ENCODE data around the gene VSTM4. TPM values are rescaled to one million over a fixed set of nuclear protein-coding genes. Genes with fewer than 3 reads are reported as not detected.
A peak's percentile ranks its signal among the peaks of the same experiment; 100 is the strongest.

The VSTM4 gene, protein sequence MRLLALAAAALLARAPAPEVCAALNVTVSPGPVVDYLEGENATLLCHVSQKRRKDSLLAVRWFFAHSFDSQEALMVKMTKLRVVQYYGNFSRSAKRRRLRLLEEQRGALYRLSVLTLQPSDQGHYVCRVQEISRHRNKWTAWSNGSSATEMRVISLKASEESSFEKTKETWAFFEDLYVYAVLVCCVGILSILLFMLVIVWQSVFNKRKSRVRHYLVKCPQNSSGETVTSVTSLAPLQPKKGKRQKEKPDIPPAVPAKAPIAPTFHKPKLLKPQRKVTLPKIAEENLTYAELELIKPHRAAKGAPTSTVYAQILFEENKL
- 41.7 TPM for total RNA-seq
- long read RNA-seq, full-length matches to known transcripts: 32 of 93 reads
- long read RNA-seq, partial matches to known transcripts: 14 of 93 reads
- long read RNA-seq, other reads (novel, unspliced or antisense): 47 of 93 reads

DNA sequence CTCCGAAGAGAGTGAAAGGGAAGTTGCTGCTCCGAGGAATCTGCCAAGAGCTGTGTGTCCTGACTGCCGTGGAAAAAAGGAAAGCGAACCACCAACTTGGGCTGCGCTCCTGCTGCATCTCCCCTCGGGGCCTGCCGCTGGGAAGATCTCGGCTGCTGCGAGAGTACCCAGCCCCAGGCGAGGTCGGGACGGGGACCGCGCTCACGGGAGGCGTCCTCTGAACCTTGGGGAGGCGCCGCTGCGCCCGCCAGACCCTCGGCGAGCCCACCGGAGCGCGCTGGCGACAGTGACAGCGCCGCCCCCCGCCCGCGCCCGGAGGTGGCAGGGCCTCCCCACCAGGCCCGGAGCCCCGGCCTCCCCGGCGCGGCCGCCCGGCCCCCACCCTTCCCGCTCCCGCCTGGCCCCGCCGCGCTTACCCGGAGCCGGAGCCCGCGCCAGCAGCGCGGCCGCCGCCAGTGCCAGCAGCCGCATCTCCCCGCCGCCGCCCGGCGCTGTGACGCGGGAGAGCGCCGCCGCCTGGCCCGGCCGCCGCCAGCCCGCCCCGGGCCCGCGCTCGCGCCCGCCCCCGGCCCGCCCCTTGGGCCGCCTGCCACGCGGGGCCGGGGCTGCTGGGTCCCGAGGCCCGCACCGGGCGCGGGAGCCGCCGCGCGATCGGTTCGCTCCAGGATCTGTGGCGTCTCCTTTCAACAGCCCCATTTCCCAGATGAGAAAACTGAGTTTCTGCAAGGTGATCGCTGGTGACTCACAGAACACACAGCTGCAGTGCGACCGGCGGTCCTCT, at the start of gene VSTM4:
Gene VSTM4 (minus strand): TSS at position 508 of the 781 bp plus-strand sequence. CDS start 37 bp downstream, at position 471.
- DNase-seq (ENCODE audit: low spot score): peak; percentile 90

DNA sequence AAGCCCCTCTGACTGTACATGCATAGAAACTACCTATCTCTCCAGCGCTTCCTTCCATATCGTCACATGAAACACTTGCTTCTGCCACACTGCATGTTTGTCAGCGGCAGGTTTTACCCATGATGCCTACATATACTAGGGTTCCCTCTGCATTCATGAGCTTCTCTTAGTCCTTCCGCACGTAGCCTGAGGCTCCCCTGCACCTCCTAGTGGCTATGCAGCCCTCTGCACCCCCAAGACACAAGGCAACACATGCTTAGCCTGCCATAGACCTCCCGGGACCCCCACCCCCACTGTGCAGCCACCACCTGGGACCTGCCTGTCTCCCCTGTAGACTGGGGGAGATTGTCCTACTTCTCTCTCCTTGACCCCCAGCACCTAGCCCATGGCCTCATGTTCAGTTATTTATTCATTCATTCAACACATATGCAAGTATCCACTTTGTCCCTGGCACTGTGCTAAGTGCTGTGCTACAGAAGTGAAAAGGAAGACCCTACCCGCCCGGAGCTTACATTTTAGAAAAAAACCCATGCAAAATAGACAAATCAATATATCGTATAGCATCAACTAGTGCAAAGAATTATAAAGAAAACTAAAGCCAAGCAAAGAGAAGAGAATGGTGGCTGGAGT, 49.4 kb upstream of the VSTM4 start:
- DNase-seq (ENCODE audit: low spot score): no peak

DNA sequence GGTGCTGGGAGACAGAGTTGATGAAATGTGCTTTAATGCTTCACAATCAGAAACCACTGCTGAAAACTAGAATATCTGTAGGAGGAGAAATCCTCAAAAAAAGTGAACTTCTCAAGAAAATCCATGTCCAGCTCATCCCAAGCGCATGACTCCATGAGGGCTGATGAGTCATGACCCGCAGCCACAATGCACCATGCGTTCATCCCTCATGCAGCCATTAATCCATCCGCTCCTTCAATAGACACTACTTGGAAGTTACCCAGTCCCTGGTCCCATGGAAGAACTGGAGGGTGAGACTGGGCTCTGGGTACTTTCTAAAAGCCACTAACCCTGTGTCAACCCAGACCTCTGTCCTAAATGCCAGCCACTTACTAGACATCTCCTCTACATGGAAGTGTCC, 48.4 kb upstream of the VSTM4 start:
- DNase-seq (ENCODE audit: low spot score): no peak

DNA sequence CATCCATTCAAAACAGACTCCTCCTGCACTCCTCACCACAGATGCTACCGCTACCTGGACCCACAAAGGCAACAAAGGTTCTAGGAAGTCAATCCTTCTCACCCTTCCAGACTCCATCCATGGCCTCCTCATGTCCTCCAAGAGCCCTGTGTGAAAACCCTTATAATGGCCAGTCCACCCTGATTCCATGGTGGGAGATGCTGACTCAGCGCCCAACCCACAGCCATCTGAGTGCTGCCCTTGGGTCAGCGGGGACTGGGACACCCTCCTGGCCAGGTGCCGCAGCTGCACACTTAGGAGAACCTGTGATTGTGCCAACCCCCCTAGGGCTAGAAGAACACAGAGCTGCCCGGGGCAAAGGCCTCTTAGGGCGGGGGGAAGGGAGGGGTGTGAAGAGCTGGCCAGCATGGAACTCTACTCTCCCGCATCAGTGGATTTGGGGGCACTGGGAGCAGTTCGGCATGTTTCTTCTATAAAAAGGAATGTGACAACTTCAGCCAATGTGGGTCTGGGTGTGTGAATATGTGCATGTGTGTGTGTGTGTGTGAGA, 47.5 kb upstream of the VSTM4 start:
- DNase-seq (ENCODE audit: low spot score): no peak

DNA sequence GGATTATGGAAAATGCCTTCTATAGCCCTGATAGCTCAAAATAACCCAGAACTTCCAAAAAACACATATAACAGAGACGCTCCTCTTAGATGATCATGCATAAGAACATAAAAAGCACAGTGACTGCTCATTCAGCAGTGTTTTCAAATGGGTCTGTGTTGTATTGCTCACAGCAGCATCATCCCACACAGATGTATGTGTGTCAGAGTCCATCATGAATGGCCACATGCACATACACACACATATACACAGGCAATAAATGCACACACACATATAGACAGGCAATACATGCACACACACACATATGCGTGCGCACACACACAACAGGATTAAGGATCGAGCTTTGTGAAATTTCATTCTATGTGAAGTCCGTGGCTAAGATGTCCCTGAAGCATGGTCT, 46.7 kb upstream of the VSTM4 start:
- DNase-seq (ENCODE audit: low spot score): no peak

DNA sequence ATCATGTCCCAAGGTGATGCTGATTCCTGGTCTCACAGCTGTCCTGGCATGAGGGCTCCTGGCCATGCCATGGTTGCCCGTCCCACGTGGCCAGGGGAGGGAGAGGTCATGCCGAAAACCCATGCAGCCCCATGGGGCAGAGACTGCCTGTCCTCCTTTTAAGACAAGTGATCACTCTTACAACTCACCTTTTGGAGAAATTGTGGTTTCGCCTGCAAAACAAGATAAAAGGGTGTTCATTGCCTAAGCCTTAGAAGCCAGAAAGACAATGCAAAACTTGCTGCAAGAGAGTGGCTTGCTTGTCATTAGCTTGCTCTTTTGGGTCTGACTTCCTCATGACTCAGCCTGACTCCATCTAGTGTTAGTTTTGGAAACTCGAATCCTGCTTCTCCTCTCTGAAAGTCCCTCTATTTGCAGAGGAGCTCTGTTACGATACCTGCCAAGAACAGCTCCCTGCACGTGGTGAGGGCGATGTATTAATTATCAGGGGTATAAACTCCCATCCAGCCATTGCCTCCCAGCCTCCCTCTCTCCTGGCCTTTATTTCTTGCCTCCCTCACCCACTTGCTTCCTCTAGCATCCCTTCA, 46.2 kb upstream of the VSTM4 start:
- DNase-seq (ENCODE audit: low spot score): no peak

DNA sequence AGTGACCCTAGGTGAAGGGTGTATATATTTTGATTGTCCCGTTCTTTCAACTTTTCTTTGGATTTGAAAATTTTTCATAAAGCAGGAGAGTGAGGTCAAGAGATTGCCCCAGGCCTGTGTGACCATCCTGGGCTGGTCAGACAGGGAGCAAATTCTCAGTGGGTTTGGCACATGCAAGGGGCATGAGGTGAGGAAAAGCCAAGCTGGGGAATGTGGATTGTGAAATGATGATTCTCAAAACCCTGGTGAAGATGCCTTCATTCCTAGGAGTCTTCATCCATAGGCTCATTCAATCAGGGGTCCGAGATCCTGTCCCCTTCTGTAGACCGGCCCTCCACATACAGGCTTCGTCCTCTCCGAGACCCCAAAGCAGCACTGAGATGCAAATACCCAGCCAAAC, 45.5 kb upstream of the VSTM4 start:
- no peak for DNase-seq (ENCODE audit: low spot score)

DNA sequence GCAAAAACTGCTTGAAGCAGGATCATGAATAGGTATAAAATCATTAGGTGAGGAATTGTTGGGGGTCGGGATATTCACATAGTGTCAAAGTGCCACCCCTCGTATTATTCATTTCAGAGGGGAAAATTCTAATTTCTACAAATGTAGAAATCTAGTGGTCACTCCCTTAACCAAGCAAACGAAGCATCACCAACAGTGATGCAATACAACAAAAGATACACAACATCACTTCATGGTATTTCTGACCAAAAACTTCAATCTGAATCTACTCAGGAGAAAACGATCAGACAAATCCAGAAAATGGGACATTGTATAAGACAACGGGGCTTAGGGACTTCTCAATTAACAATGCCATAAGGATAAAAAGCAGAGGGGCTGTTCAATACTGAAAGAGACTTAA, 44.8 kb upstream of the VSTM4 start:
- DNase-seq (ENCODE audit: low spot score): no peak

DNA sequence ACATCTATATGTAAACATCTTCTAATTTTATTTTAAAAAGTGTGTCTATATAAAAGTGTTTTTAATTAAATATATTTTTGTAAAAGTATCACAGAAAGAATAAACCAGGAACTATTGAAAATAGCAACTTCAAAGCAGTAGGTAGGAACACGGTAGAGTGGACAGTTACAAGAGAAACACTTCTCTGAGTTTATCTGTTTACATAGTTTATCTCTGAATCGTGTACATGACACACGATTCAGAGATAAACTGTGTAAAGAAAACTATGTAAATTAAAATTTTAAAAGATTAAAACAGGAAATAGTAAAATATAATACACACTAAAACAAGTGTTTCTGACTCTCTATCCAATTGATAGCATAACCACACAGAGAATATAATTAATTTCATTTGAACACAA, 43.6 kb upstream of the VSTM4 start:
- DNase-seq (ENCODE audit: low spot score): no peak

DNA sequence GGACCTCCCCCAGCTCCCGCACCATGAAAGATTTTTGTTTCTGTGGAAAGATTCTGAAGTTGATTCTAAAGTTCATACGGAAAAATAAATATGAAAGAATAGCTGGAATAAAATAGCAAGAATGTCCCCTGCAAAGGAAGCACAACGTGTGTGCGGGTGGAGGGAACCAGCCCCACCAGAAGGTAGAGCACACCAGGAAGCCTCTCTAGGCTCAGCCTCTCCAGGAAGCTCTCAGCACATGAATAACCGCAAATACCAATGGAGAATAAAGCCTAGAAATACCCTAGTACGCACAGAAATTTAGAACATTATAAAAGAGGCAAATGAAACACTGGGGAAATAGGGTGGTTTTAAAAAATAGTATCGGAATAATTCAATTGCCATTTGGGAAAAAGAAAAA, 43.1 kb upstream of the VSTM4 start:
- DNase-seq (ENCODE audit: low spot score): no peak

DNA sequence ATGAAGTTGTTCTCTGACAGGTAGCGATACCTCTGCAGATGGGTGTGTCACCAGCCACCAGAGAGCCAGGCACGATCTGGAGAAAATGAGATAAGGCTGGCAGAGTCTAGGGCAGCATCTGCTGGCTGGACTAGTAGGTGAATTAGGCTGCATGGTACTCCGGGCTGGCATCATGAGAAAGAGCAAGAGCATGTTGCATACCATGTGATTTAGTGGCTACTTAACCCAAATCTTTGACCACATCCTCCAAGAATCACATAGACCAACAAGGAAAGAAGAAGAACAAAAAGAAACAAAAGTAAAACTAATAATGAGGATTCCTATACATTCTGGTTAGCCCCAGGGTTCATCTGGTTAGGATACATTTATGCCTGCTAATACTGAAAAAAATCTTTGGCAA, 41.9 kb upstream of the VSTM4 start:
- DNase-seq (ENCODE audit: low spot score): no peak

DNA sequence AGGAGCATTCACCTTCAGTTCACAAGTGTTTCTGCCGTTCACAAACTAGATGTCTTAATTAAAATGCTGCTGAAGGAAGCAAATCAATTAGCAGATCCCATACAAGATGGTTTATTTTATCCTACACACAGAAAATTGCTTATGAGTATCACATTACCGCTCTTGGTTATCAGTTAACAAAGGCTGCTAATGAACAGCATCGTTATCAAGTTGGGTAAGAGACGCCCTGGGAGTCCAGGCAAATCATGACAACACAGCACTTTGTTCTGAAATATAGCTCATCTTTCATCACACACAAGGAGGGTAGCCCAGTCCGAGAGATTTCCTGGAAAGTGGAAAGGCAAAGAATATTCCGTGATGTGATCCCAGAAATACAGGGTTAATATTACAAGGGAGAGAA, 39.3 kb upstream of the VSTM4 start:
- no peak for DNase-seq (ENCODE audit: low spot score)

DNA sequence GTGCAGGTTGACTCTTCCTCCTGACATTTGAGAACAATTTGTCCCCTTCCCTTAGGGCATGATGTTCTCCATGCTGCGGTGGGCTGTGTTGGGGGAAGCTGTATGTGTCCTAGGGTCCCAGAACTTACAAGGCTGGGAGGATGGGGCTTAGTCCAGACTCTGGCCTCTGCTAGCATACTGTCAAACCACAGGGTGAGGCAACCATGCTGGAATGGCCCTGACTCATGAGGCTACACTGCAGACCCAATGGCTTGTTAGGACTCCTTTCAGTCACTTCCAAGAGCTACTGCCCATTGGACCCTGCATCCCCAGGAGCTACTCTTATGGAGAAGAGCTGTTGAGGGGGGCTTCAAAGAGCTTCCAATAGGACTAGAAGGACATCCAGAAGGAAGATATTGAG, 38.6 kb upstream of the VSTM4 start:
- DNase-seq (ENCODE audit: low spot score): no peak

DNA sequence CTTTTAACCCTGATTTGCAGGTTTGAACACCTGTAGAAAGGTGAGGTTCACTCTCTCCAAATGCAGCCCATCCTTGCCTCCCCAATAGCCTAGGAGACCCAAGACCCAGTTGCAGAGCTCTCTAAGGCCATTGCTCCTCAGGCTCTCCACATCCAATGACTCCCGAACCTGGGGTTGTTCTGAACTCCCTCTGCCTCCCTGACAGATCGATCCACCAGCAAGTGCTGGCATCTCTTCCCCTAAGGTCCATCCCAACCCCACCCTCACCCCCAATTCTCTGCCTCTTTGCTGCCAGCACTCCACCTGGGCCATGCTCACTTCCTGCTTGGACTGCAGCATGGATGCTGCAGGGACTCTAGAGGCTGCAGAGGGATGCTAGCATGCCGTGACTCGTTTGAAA, 37.8 kb upstream of the VSTM4 start:
- DNase-seq (ENCODE audit: low spot score): no peak

DNA sequence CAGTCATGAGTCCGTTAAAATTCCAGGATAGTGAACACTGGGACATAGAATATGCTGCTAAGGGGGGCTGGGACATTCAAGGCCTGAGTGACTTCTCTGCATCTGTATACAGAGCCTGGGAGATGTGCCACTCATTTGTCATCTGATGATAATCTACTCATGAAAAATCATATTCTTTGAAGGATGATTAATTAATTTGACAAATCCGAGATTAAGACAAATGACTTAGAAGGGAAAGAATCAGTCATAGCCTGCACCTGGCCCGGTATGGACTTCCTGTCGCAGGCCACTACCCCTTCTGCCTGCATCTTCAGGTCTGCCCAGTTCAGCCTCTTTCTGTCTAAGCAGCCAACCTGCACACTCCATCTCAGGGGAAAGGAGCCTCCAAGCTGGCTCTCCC, 37.3 kb upstream of the VSTM4 start:
- DNase-seq (ENCODE audit: low spot score): no peak

DNA sequence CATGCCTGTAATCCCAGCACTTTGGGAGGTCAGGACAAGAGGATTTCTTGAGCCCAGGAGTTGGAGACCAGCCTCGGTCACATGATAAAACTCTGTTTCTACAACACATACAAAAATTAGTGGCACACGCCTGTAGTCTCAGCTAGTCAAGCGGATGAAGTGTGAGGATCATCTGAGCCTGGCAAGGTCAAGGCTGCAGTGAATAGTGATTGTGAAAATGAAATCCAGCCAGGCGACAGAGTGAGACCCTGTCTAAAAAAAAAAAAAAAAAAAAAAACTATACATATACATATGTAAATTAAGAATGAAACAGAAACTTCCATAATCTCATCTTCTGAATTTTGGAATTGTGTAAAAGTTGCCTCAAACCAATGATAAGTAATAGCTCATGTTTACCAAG, 36.7 kb upstream of the VSTM4 start:
- DNase-seq (ENCODE audit: low spot score): no peak

DNA sequence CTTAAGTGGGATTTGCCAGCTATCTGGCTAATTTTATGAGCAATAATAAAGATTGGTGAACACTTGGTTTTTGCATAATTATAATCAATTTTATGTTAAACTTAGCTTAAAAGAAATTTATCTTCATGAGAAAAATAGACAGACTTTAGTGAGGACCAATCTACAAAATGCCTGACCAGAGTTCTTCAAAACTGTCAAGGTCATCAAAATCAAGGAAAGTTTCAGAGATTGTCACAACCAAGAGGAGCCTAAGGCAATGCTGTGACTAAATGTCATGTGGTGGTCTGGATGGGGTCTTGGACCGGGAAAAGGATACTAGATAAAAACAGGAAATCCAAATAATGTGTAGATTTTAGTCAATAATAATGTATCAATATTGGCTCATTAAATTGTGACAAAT, 36.2 kb upstream of the VSTM4 start:
- DNase-seq (ENCODE audit: low spot score): no peak

DNA sequence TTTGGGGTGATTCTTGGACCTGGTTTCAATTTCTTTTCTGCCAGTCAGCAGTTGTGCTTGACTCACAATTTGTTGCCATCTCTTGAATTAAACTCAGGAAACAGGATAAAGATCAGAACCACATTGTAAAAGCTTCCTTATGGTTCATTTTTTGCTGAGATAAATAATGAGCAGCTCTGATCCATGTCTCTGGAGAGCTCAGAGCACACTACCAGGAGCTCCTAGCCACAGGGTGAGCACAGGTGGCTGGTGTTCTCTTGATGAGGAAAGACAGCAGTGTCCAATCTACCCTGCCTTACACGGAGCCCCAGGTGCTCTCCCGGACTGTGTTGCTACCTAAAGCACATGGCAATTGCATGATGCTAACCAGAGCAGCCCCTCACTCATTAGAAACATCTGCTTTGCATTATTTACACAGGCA, 35.7 kb upstream of the VSTM4 start:
- DNase-seq (ENCODE audit: low spot score): no peak

DNA sequence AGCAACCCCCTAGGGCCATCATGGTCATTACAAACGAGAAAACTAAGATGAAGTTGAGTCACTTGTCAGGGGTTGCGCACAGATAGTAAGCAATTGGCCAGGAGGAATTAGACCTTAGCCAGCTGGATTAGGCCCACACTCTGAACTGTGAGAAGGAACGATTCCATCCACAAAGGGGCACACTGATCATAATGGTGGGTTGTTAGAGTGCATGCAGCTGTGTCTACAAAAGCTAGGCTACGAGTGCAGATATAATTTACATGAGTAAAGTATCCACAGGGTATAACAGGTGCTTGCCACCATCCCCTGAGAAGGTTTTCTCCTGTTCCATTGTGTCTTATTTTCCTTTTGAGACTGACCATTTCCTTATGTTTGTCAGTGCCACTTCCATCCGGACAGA, 35.1 kb upstream of the VSTM4 start:
- DNase-seq (ENCODE audit: low spot score): no peak

DNA sequence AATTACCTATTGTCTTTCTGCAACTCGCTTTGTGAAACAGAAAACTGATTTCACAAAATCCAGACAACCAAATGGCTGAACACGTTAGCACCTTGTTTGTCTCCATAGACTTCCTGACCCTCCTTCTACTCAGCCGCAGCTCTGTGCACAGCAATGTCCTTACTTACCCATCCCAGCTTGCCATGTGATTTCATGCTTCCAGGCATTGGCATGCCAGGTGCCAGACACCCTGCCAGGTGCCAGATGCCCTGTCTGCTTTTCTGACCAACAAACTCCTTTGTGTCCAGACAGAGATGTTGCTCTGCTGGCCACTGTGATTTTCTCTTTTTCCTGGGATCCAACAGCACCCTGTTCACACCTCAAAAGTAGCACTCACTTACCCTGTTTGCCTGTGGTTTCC, 34.6 kb upstream of the VSTM4 start:
- DNase-seq (ENCODE audit: low spot score): no peak

DNA sequence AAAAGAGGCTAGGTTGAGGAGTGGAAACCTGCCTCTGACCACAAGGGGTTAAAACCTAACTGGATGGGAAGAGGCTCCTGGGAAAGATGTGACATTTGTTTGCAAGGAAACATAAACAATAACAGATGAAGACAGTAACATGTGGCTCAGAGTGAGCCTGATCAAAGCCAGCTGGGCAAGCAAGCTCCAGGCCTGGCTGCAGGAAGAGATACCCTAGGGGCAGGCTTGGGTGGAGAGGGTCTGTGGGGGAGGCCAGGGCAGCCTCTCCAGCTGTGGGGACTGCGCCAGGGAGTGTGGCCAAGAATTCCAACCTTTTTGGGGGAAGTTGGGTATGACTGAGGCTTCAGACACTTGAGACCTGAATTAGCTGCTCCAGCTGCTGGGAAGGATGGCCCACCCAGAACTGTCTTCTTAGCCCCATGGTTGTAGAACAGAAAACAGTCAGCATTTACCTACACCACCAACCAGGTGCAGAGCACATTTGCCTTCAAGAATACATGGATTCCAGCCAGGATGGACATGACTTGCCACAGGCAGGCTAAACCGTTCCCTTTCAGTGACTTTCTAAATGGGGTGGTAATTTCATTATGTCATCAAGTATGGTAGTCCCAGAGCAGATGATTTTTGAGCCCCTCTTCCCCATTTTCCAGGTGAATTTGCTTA, 28.9 kb upstream of the VSTM4 start:
- DNase-seq (ENCODE audit: low spot score): no peak

Measured in mesenteric fat pad (tissue), 1 donor.